ENCODE results near the gene SPIRE2.

SPIRE2 gene

GRCh38 chr16:89855301-89855945 lies 27.1 kb downstream of the SPIRE2 start:
- Histone ChIP-seq H4K8ac (ENCODE audit: low read depth, low read length) (no peak overlapping the region), H3K9ac (ENCODE audit: low read length) (no peak overlapping the region), H2BK15ac (replicated peaks; ENCODE audit: low read depth) (no peak overlapping the region), H2AK5ac (ENCODE audit: low read length) (no peak overlapping the region), H3K79me1 (ENCODE audit: low read length) (no peaks in the 10 kb centered on the region), H3K4me2 (ENCODE audit: low read length) (no peak overlapping the region), H4K5ac (ENCODE audit: low read length) (no peak overlapping the region), H3K23ac (ENCODE audit: low read length) (no peak overlapping the region), H2BK120ac (ENCODE audit: low read depth, low read length) (no peak overlapping the region), H3K36me3 (ENCODE audit: control insufficient read depth, insufficient read depth, low read length) (no peaks in the 10 kb centered on the region), H3K27me3 (ENCODE audit: insufficient read depth, low read length, poor library complexity) (no peaks in the 10 kb centered on the region), H2BK5ac (ENCODE audit: low read length) (no peak overlapping the region), H3K56ac (ENCODE audit: low read length) (no peak overlapping the region), H3K79me2 (ENCODE audit: control insufficient read depth, insufficient read depth, low read length) (no peaks in the 10 kb centered on the region), H3K27ac (ENCODE audit: low read depth, low read length) (no peak overlapping the region), H3K4me3 (ENCODE audit: low read length) (no peak overlapping the region), H3K4me1 (ENCODE audit: control insufficient read depth, low read depth, low read length) (no peaks in the 10 kb centered on the region), H3K18ac (ENCODE audit: low read length) (no peak overlapping the region), H3K4ac (ENCODE audit: low read depth, low read length) (no peak overlapping the region)
- DNase-seq: no peak
- no CpG with 5 or more reads among the region's 26 CpGs for WGBS (ENCODE audit: extremely low coverage, insufficient coverage, low lambda C conversion rate)

GRCh38 chr16:89855986-89856385 lies 27.7 kb downstream of the SPIRE2 start:
- Histone ChIP-seq H3K4ac (ENCODE audit: low read depth, low read length) (no peak overlapping the region), H3K36me3 (ENCODE audit: control insufficient read depth, insufficient read depth, low read length) (no peaks in the 10 kb centered on the region), H3K4me2 (ENCODE audit: low read length) (no peak overlapping the region), H4K5ac (ENCODE audit: low read length) (no peak overlapping the region), H3K4me1 (ENCODE audit: control insufficient read depth, low read depth, low read length) (no peaks in the 10 kb centered on the region), H3K79me1 (ENCODE audit: low read length) (no peaks in the 10 kb centered on the region), H2BK5ac (ENCODE audit: low read length) (no peak overlapping the region), H4K8ac (ENCODE audit: low read depth, low read length) (no peak overlapping the region), H3K9ac (ENCODE audit: low read length) (no peak overlapping the region), H2BK15ac (replicated peaks; ENCODE audit: low read depth) (no peak overlapping the region), H3K27ac (ENCODE audit: low read depth, low read length) (no peak overlapping the region), H3K56ac (ENCODE audit: low read length) (no peak overlapping the region), H3K18ac (ENCODE audit: low read length) (no peak overlapping the region), H3K23ac (ENCODE audit: low read length) (no peak overlapping the region), H2BK120ac (ENCODE audit: low read depth, low read length) (no peak overlapping the region), H3K4me3 (ENCODE audit: low read length) (no peak overlapping the region), H3K27me3 (ENCODE audit: insufficient read depth, low read length, poor library complexity) (no peaks in the 10 kb centered on the region), H3K79me2 (ENCODE audit: control insufficient read depth, insufficient read depth, low read length) (no peaks in the 10 kb centered on the region), H2AK5ac (ENCODE audit: low read length) (no peak overlapping the region)
- no peak for DNase-seq
- WGBS (ENCODE audit: extremely low coverage, insufficient coverage, low lambda C conversion rate): no CpG with 5 or more reads among the region's 22 CpGs

GRCh38 chr16:89858973-89859614 lies 30.8 kb downstream of the SPIRE2 start:
- Histone ChIP-seq H4K8ac (ENCODE audit: low read depth, low read length) (no peak overlapping the region), H2BK5ac (ENCODE audit: low read length) (no peak overlapping the region), H3K36me3 (ENCODE audit: control insufficient read depth, insufficient read depth, low read length) (no peaks in the 10 kb centered on the region), H3K27me3 (ENCODE audit: insufficient read depth, low read length, poor library complexity) (no peaks in the 10 kb centered on the region), H3K27ac (ENCODE audit: low read depth, low read length) (no peak overlapping the region), H3K56ac (ENCODE audit: low read length) (no peak overlapping the region), H2BK15ac (replicated peaks; ENCODE audit: low read depth) (no peak overlapping the region), H3K18ac (ENCODE audit: low read length) (no peak overlapping the region), H3K4ac (ENCODE audit: low read depth, low read length) (no peak overlapping the region), H3K4me1 (ENCODE audit: control insufficient read depth, low read depth, low read length) (no peaks in the 10 kb centered on the region), H3K79me2 (ENCODE audit: control insufficient read depth, insufficient read depth, low read length) (no peaks in the 10 kb centered on the region), H3K23ac (ENCODE audit: low read length) (no peak overlapping the region), H2BK120ac (ENCODE audit: low read depth, low read length) (no peak overlapping the region), H3K4me2 (ENCODE audit: low read length) (no peak overlapping the region), H3K79me1 (ENCODE audit: low read length) (no peaks in the 10 kb centered on the region), H3K9ac (ENCODE audit: low read length) (no peak overlapping the region), H4K5ac (ENCODE audit: low read length) (no peak overlapping the region), H2AK5ac (ENCODE audit: low read length) (no peak overlapping the region), H3K4me3 (ENCODE audit: low read length) (no peak overlapping the region)
- no CpG with 5 or more reads among the region's 25 CpGs for WGBS (ENCODE audit: extremely low coverage, insufficient coverage, low lambda C conversion rate)
- no peak for DNase-seq

- H3K18ac ChIP-seq (ENCODE audit: low read length): no peak overlapping the region
- DNase-seq: no peak
- no CpG with 5 or more reads among the region's 16 CpGs for WGBS (ENCODE audit: extremely low coverage, insufficient coverage, low lambda C conversion rate)
Measured at GRCh38 chr16:89859615-89860007, 31.3 kb downstream of the SPIRE2 start.

GRCh38 chr16:89860747-89861304 lies 32.6 kb downstream of the SPIRE2 start:
- DNase-seq: peak; percentile 69
- Histone ChIP-seq H3K79me2 (ENCODE audit: control insufficient read depth, insufficient read depth, low read length) (no peaks in the 10 kb centered on the region), H3K27me3 (ENCODE audit: insufficient read depth, low read length, poor library complexity) (no peaks in the 10 kb centered on the region), H3K79me1 (ENCODE audit: low read length) (no peaks in the 10 kb centered on the region), H3K4me3 (ENCODE audit: low read length) (no peak overlapping the region), H3K4me1 (ENCODE audit: control insufficient read depth, low read depth, low read length) (no peaks in the 10 kb centered on the region), H3K9ac (ENCODE audit: low read length) (no peak overlapping the region), H2BK15ac (replicated peaks; ENCODE audit: low read depth) (no peak overlapping the region), H4K8ac (ENCODE audit: low read depth, low read length) (no peak overlapping the region), H2BK120ac (ENCODE audit: low read depth, low read length) (no peak overlapping the region), H4K5ac (ENCODE audit: low read length) (no peak overlapping the region), H3K4me2 (ENCODE audit: low read length) (no peak overlapping the region), H2AK5ac (ENCODE audit: low read length) (no peak overlapping the region), H2BK5ac (ENCODE audit: low read length) (no peak overlapping the region), H3K23ac (ENCODE audit: low read length) (no peak overlapping the region), H3K36me3 (ENCODE audit: control insufficient read depth, insufficient read depth, low read length) (no peaks in the 10 kb centered on the region), H3K27ac (ENCODE audit: low read depth, low read length) (no peak overlapping the region), H3K56ac (ENCODE audit: low read length) (no peak overlapping the region), H3K4ac (ENCODE audit: low read depth, low read length) (no peak overlapping the region), H3K18ac (ENCODE audit: low read length) (no peak overlapping the region)
- no CpG with 5 or more reads among the region's 28 CpGs for WGBS (ENCODE audit: extremely low coverage, insufficient coverage, low lambda C conversion rate)

More at GRCh38 chr16:89859615-89860007, 31.3 kb downstream of the SPIRE2 start:
- no peak overlapping the region for H2BK15ac ChIP-seq (replicated peaks; ENCODE audit: low read depth)
- no peak overlapping the region for H3K9ac ChIP-seq (ENCODE audit: low read length)
- no peaks in the 10 kb centered on the region for H3K27me3 ChIP-seq (ENCODE audit: insufficient read depth, low read length, poor library complexity)
- no peak overlapping the region for H4K5ac ChIP-seq (ENCODE audit: low read length)
- H2BK5ac ChIP-seq (ENCODE audit: low read length): no peak overlapping the region
- H3K23ac ChIP-seq (ENCODE audit: low read length): no peak overlapping the region
- H4K8ac ChIP-seq (ENCODE audit: low read depth, low read length): no peak overlapping the region
- H3K79me2 ChIP-seq (ENCODE audit: control insufficient read depth, insufficient read depth, low read length): no peaks in the 10 kb centered on the region
- no peaks in the 10 kb centered on the region for H3K79me1 ChIP-seq (ENCODE audit: low read length)
- no peaks in the 10 kb centered on the region for H3K36me3 ChIP-seq (ENCODE audit: control insufficient read depth, insufficient read depth, low read length)
- H3K4me2 ChIP-seq (ENCODE audit: low read length): no peak overlapping the region
- no peaks in the 10 kb centered on the region for H3K4me1 ChIP-seq (ENCODE audit: control insufficient read depth, low read depth, low read length)
- H2AK5ac ChIP-seq (ENCODE audit: low read length): no peak overlapping the region
- no peak overlapping the region for H3K27ac ChIP-seq (ENCODE audit: low read depth, low read length)
- H3K4me3 ChIP-seq (ENCODE audit: low read length): no peak overlapping the region
- H3K4ac ChIP-seq (ENCODE audit: low read depth, low read length): no peak overlapping the region
- H3K56ac ChIP-seq (ENCODE audit: low read length): no peak overlapping the region
- no peak overlapping the region for H2BK120ac ChIP-seq (ENCODE audit: low read depth, low read length)
